GM18858 (cell line): ENCODE results near the gene PEX14.

Experiments
- ATAC-seq: cut with Tn5 transposase; IDR thresholded peaks from one replicate; pipeline ENCODE4 v1.9.1; 2021; ENCODE audit not compliant: unreplicated experiment

PEX14 gene

DNA sequence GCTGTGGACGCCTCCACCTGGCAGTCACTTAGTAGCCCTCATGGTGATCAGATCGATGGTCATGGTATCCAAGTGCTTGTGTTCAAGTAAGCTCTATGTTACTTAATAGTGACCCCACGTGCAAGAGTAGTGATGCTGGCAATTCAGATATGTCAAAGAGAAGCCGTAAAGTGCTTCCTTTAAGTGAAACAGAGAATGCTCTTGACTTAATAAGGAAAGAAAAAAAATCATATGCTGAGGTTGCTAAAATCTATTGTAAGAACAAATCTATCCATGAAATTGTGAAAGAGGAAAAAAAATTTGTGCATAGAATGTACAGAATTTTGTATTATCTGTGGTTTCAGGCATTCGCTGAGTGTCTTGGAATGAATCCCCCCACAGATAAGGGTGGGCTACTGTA is 113.9 kb downstream of the PEX14 start:
- ATAC-seq: no peak

DNA sequence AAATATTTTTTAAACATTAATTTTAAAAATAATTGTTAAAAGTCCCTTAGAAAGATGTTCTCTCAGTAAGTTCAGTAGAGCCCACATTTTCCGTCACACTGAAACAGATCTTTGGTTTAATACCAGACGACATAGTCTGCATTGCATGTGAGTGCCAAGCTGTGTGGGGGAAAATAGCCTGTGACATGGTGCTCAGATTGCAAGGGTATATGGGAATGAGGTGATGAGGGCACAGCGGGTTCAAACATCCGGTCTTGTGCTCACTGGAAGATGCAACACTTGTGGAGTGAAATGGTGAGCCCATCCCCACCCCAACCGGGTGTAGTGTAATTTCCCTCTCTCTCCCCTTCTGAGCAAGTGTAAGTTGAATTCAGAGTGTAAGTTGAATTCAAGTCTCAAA is 114.3 kb downstream of the PEX14 start:
- ATAC-seq: no peak

DNA sequence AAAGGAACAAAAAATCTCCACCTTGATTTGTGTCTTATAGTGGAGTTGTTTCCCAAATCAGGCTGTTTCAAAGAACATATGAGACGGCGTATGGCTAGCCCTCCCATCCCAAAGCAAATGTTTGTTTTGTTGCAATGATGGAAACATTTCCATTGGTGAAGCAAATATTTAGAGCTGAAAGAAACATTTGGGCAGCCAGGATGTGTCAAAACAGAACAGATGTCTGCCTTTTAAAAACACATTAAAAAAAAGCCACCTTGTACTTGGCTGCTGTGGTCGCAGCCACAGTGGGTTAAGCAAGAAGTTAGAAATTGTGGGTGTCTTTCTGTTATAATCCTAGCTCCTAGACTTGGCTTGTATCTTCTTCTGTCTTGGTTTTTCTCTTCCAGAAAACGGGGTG is 116.3 kb downstream of the PEX14 start:
- no peak for ATAC-seq

DNA sequence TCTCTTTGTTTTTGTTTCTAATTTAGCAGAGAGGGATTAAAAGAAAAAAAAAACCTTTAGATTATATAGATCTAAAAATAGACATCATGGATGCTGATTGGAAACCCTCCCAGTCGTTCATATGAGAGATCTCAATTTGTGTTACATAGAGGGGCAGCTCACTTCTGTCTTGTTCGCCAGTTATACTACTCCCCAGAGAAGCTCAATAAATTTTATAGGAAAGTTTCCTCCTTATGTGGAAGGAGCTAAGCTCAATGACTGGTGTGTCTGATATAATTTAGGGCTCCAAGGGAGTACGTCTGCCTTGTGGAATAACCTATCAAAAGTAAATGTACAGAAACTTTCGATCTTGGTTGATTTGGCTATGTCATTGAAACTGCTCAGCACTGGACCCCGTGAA is 117.6 kb downstream of the PEX14 start:
- no peak for ATAC-seq

DNA sequence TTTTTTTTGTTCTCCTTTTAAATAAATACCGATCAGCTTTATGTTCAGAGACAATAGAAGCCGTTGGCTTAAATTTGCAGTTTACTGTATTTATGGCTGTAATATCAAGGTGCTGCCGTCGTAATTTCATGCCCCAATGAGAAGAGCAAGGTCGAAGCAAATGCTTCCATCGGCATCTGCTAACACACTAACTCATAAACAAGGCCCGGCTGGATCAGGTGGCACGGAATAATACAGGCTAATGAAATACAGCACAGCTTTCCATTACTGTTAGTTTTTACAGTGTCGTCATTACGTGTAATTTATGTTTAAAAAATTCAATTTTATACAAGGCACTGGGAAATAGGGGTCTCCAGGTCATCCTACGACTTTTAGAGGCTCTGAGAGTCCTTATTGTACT is 119.0 kb downstream of the PEX14 start:
- ATAC-seq: no peak

DNA sequence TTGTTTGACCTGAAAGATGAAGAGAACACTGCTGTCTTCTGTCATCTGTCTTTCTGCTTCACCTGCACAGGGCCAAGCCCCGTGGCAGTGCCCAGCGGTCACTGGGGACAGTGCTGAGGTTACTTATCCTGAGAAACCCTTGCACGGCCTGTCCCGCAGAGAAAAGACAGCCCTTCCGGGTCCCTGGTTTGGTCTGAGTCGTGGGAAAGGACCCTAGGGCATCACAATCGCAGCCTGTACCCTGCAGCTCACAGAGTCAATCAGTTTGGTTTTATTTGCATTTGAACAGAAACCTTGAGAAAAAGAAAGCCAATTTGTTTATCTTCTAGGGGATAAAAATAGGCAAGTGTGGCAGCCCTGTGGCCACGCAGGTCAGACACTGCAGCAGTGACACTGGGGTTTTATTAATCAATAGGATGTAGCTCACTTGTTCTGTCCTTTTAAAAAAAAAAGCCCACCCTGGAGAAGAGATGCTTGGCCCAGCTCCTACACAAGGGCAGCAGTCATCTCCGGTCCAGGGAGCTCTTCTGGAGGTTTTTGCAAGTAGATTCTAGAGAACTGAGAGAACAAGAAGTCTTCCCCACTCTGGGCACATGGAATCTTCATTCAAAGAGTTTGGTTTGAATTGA is 120.0 kb downstream of the PEX14 start:
- ATAC-seq: no peak

DNA sequence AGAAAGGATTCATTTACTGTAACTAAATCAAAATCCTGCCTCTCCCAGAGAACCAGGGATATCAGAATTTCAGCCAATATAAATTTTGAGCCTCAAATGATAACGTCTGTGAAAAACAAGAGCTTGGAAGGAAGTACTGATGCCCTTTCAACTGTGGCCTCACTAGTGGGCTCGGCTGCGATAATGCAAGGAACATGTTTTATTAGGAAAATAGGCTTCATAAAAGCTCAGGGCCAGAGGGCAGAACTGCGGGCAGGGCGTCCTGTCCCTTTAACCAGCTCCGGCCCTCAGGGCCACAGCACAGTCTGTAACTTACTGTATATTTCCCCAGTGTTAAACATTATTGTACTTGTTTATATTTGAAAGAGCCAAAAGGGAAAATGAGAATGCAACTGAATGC is 122.0 kb downstream of the PEX14 start:
- ATAC-seq: no peak

DNA sequence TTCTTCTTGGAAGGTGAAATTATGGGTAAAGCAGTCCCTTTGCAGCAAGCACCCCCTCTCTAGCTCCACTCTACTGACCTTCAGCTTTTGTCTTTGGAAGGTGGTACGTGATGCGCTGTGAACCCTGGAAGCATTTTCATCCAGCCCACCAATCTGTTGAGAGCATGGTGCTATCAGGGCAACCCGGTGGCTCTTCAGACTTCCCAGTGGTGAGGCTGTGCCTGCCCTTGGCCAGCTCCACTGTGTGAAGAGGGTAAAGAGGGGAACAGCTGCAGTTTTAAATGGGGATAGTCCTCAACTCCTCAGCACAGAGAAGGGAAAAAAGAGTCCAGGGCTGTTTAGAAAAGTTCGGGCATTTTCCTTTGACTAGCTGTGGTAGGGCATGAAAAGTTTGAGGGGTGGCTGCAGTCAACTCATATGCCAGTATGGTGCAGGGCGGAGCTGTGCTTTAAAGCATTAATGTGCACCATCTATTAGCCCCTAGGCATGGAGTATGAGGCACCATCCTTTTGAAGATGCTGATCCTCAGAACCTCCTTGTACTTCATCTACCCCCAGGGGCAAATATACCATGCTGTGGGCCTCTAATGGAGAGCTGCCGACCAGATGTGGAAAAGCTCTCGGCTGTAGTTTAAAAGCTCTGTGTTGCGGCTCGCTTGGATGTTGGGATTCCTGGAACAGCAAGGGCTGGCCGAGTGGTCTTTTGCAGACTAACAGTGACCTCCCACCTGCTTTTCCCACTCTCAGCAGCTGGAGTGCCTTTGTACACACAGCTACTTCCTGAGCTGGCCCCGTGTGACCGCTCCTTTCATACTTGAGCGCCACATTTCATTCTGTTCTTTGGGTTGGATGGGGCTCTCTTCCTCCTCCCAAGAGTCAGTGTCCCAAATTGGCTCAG is 123.0 kb downstream of the PEX14 start:
- ATAC-seq: no peak

DNA sequence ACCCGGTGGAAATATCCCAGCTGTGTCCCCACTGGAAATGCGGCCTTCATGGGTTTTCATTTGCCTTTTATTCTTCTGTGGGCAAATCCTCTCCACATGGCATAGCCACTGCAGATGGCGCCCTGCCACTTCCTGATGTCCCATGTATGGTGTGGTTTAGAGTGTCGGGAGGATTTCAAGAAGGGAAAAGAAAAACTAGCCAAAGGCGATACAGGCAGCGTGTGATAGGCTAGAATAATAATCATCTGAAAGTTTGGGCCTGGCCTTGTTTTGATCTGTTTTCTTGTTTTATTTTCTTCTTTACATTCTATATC is 123.6 kb downstream of the PEX14 start:
- no peak for ATAC-seq

DNA sequence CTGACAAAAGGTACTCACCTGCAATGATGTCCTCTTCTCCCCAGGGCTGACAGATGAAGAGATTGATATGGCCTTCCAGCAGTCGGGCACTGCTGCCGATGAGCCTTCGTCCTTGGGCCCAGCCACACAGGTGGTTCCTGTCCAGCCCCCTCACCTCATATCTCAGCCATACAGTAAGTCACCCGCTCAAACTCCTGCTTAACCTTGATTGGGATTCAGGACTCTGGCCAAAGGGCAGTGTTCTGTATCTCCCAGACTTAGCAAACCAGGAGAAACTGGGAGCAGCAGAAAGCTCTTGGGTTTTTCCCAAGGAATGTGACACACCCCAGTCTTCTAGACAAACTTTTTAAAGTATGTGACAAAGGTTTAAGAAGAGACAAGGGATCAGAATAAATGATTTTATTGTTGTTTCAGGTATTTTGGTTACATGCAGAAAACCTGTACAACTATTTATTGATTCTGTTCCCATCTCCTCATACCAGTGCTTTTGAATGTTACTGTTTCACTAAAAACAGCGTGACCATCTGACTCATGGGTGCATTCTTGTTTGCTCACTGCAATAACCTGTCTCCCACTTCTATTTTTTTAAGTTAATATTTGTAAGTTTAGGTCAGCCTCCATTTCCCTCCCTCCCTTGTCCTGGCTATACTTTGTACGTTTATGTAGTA is 124.6 kb downstream of the PEX14 start:
- no peak for ATAC-seq

DNA sequence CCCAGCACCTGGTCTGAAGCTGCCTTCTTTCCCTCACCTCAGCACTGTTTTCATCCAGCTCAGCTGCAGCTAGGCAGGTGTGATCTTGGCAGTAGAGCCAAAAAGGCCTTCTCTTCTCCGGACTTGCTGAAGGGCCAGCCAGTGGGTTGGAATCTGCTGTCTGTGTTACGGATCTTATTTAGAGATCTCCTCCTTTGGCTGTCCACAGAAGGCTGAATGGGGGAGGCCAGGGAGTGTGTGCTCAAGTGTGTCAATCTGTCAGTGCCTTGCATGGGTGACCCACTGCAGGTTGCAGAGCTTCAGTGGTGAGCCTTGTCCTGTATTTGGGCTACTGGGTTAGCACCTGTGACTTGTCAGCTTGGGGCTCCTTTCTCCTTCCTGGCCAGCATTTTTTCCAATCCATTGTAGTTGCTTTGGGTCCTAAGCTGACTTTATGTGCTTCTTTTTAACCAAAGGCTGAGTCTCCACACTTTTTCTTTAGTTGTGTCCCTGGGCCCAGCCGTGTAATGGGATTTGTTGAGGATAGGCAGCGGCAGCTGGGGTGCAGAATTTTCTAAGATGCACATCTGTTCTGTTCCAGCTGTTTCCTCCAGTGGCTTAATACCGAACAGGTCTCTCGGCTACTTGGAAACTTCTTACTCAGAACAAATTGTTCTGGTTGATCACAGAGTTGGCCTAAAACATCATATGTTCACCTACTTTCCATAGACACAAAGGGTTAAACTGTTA is 126.8 kb downstream of the PEX14 start:
- no peak for ATAC-seq

DNA sequence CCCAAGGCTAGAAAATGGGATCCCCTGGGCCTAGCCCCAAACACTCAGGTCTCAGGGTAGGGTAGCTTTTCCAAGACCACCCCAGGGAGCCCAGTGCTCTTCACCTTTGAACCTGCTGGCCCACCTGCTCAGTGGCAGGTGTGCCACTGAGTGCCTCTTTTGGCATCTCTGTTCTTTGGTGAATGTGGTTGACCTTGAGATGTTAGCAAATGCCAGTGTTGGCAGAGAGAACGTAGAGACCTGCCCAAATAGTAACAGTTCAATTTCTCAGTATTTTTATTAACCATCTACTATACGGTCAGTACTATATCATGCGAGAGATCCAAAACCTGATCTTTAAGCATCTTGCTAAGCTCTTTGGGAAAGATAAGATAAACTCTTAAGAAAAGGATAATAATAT is 128.2 kb downstream of the PEX14 start:
- no peak for ATAC-seq

DNA sequence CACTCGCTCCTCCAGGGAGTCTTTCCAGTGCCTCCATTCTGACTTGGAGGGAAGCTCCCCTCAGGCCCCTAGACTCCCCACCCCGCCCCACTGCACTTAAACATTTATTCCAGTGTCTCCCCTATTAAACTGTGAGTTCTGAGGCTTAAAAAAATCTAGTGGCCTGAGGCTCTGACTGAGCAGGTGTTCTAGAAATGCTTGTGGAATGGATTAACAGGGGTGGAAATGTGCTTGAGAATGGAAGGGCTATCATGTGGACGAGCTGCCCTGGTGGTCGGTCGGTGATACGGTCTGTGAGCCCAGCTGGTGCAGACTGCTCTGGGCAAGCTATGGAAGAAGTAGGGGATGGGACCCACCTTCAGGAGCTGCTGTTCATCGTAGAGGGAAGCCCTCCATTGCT is 130.2 kb downstream of the PEX14 start:
- no peak for ATAC-seq

DNA sequence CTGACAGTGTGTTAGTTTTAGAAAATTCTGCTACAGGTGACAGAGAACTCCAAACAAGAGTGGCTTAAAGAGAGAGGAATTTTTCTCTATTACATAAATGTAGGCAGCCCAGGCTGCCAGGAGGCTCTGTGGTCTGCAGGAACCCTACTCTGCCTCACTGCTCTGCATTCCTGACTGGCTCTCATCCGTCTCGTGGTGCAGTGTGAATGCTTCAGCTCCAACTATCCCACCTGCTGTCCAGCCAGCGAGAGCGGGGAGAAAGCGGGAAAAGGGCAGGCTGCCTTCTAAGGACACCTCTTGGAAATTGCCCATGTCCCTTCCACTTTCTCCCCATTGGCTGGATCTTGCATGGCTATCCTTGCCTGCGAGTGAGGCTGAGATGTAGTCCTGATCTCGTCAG is 131.3 kb downstream of the PEX14 start:
- ATAC-seq: no peak

DNA sequence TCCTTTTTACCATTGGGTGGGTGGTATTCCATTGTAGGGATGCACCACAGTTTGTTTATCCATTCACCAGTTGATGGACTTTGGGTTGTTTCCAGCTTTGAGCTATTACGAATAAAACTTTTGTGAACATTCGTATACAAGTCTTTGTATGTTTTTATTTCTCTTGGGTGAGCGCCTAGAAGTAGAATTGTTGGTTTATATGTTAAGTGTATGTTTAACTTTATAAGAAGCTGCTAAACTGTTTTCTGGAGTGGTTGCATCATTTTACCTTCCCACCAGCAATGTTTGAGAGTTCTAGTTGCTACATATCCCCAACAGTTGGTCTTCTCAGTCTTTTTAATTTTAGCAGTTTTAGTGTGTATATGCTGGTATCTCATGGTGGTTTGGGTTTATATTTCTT is 132.5 kb downstream of the PEX14 start:
- no peak for ATAC-seq

DNA sequence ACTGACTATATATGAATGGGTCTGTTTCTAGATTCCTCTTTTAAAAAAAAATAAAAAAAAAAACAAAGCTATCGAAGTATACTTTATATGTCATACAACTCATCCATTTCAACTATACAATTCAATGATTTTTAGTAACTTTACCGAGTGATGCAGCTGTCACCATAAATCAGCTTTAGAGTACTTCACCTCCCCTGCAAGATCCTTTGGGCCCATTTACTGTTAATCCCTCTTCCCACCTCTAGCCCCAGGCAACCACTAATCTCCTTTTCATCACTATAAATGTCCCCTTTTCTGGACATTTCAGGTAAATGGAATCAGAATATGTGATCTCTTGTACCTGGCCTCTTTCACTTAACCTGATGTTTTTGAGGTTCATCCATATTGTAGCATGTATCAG is 133.9 kb downstream of the PEX14 start:
- ATAC-seq: no peak

DNA sequence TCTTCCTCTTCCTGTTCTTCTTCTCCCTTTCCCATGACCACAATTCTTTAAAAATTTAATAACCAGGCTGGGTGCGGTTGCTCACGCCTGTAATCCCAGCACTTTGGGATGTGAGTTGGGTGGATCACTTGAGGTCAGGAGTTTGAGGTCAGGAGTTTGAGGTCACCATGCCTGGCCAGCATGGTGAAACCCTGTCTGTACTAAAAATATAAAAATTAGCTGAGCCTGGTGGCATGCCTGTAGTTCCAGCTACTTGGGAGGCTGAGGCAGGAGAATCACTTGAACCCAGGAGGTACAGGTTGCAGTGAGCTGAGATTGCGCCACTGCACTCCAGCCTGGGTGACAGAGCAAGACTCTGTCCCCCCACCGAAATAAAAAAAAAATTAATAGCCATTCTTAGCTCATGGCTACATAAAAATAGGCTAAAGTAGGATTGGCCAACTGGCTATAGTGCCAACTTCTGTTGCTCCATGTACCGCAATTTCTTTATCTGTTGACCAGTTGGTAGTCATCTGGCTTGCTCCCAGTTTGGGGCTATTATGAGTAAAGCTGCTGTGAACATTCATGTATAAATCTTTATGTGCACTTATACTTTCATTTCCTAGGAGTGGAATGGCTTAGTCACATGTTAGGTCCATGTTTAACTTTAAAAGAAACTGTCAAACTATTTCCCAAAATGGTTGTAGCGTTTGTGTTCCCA is 136.3 kb downstream of the PEX14 start:
- ATAC-seq: no peak

DNA sequence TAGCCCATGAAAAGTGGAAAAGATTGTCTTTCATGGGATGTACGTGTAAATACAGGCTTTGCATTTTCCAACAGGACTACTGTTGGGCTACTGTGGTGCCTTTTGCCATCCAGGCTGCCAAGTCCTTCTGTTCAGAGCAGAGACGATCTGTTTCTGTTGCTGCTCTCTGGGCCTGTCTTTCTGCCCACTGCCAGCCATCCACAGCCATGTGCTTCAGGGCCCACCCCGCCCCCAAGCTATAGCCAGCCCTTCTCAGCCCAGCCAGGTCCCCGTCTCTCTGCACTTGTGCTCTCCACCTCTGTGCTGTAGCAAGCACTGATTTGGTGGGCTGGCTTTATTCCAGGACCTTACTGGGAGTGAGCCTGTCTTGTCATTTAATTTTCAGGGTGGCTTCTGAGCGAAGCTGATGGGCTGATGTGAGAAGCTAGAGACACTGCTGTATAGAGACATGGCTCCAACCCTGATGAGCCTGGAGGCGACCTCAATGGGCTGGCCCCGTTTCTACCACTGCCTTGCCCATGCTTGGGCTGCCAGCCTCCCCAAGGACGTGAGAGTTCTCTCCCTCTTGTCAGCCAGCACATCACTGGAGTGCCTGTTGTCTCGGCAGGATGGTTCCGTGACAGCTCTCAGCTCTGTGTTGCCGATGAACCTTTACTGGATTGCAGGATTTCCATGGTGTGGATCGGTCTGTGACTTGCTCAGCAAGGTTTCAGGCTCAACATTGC is 137.8 kb downstream of the PEX14 start:
- no peak for ATAC-seq

DNA sequence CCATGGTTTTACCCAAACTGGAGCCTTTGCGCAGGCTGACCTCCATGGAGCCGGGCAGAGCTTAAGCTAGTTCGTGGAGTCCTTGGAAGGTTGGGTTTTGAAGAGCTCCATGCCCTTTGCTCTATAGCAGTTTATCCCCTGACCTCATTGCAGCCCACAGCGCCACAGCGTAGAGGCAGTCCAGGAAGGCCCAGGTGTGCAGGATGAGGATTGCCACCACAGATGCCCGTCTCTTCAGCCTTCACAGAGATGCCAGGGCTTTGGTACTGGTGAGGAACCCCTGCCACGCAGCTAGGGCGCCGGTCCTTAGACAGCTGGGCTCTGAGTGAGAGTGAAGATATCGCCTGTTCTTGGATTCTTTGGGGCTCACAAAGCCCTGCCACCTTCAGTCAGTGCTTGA is 138.6 kb downstream of the PEX14 start:
- ATAC-seq: no peak

DNA sequence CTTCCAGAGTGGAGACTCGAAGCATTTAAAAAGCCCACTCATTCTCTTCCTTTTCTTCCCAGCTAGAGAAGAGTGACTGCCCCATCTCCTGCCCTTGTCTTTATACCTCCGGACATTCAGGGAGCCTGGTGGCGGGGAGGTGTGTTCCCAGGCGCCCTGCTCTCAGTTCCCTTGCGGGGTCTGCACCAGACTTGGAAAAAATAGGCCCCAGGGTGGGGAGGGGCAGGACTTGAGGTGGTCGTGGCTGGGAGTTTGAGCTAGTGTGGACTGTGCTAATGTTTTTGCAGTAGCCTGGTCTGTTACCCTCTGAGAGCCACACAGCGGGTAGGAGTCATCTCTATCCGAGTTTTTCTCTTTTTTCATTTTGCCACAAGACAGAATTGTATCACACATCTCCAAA is 139.1 kb downstream of the PEX14 start:
- ATAC-seq: no peak
